GM12878 (cell line): Measurements from ENCODE around the gene REEP3. TPM values are rescaled to one million over a fixed set of nuclear protein-coding genes. Genes with fewer than 3 reads are reported as not detected.
A peak's percentile ranks its signal among the peaks of the same experiment; 100 is the strongest.

Source experiments
- ATAC-seq: fragments of 200-7000 bp; cut with Tn5 transposase; 3 replicates; pipeline ENCODE4 v1.9.1; 2020; ENCODE audit warnings: mild to moderate bottlenecking, moderate library complexity
- BruUV-seq: library from RNA; stranded (reverse); fragments of 400-500 nt; replicated peaks from 2 replicates; lab custom pipeline; 2021; lab: Mats Ljungman, UMichigan
- CTCF ChIA-PET: fragments of 300-600 bp; sonication (Branson Sonifier 250); formaldehyde crosslinking; extraction: SDS; loops from one replicate; lab custom pipeline; 2021; ENCODE audit warnings: inconsistent platforms; lab: Yijun Ruan, JAX
- POLR2A ChIA-PET: fragments of 350-600 bp; formaldehyde crosslinking; extraction: SDS; loops from one replicate; lab custom pipeline; 2021; ENCODE audit warnings: inconsistent platforms; lab: Charles Lee
- RAD21 ChIA-PET: fragments of 300-600 bp; sonication (Branson Sonifier 250); formaldehyde crosslinking; loops from one replicate; lab custom pipeline; 2023; ENCODE audit warnings: antibody characterized with exemption; ENCODE audit not compliant: unreplicated experiment; lab: Charles Lee
- SMC1A ChIA-PET: fragments of 300-600 bp; sonication (Branson Sonifier 250); formaldehyde crosslinking; loops from one replicate; lab custom pipeline; 2023; ENCODE audit not compliant: unreplicated experiment, uncharacterized antibody; lab: Charles Lee
- DNase-seq: peaks from one replicate; pipeline ENCODE4 v3.0.0-alpha.2; 2011; ENCODE audit warnings: low read depth, low spot score
- FAIRE-seq: peaks from 3 replicates; lab custom pipeline; 2011; peaks lifted over from hg19 to GRCh38; lab: Jason Lieb, UNC
- H2AFZ ChIP-seq: 2 replicates; pipeline ENCODE4 v1.6.0; 2011; ENCODE audit warnings: low read depth, low read length, control low read depth; ENCODE audit not compliant: control insufficient read depth
- H3K27ac ChIP-seq: 2 replicates; pipeline ENCODE4 v1.5.1; 2011; ENCODE audit warnings: control low read depth; ENCODE audit not compliant: control insufficient read depth, insufficient read depth
- H3K27me3 ChIP-seq, 2 experiments: replicated peaks in 1 of 2; 2 replicates each; pipeline versions ENCODE4 v1.6.0 to v1.6.1; 2011; ENCODE audit warnings: low read length in 1 of 2; ENCODE audit not compliant: control insufficient read depth in 2 of 2, insufficient read depth in 2 of 2
- H3K36me3 ChIP-seq, 2 experiments: 2 replicates each; pipeline ENCODE4 v1.5.1; 2011; ENCODE audit warnings: low read length in 1 of 2; ENCODE audit not compliant: control insufficient read depth in 2 of 2, insufficient read depth in 2 of 2
- H3K4me1 ChIP-seq: 2 replicates; pipeline ENCODE4 v1.6.1; 2011; ENCODE audit warnings: mild to moderate bottlenecking, low read length, moderate library complexity, mixed read lengths; ENCODE audit not compliant: control insufficient read depth, insufficient read depth
- H3K4me2 ChIP-seq: 2 replicates; pipeline ENCODE4 v1.6.0; 2011; ENCODE audit warnings: control low read depth; ENCODE audit not compliant: control insufficient read depth, insufficient read depth
- H3K4me3 ChIP-seq: fragments of 200-600 bp; sonication (generic); 2 replicates; pipeline ENCODE4 v1.5.1; 2016
- H3K79me2 ChIP-seq: 2 replicates; pipeline ENCODE4 v1.6.0; 2011; ENCODE audit warnings: low read length; ENCODE audit not compliant: control insufficient read depth, insufficient read depth
- H3K9ac ChIP-seq: 2 replicates; pipeline ENCODE4 v1.8.0; 2011; ENCODE audit warnings: low read length, control low read depth, mixed read lengths; ENCODE audit not compliant: control insufficient read depth, insufficient read depth
- H3K9me3 ChIP-seq: replicated peaks from 3 replicates; pipeline ENCODE4 v1.5.1; 2011; ENCODE audit warnings: mild to moderate bottlenecking, low read length; ENCODE audit not compliant: control insufficient read depth, insufficient read depth
- H4K20me1 ChIP-seq: 2 replicates; pipeline ENCODE4 v1.6.0; 2011; ENCODE audit not compliant: control insufficient read depth, insufficient read depth
- CHD2 ChIP-seq: IDR thresholded peaks from 2 replicates; pipeline ENCODE4 v1.6.1; 2011; ENCODE audit warnings: low read depth, low read length, improper control_type of control experiment, borderline replicate concordance
- CUX1 ChIP-seq: IDR thresholded peaks from 2 replicates; pipeline ENCODE4 v1.6.1; 2012; ENCODE audit warnings: improper control_type of control experiment, low read depth, low read length; ENCODE audit not compliant: insufficient replicate concordance
- IKZF1 ChIP-seq: fragments of 450-650 bp; conservative IDR thresholded peaks from 2 replicates; pipeline ENCODE4 v1.6.1; 2017; ENCODE audit warnings: antibody characterized with exemption, mild to moderate bottlenecking
- MYC ChIP-seq: IDR thresholded peaks from 2 replicates; pipeline ENCODE4 v1.6.1; 2011; ENCODE audit warnings: mild to moderate bottlenecking, low read length, moderate library complexity, inconsistent platforms; ENCODE audit not compliant: insufficient read depth, insufficient replicate concordance, insufficient read length, severe bottlenecking
- NRF1 ChIP-seq: conservative IDR thresholded peaks from 2 replicates; pipeline ENCODE4 v1.6.1; 2011; ENCODE audit warnings: mild to moderate bottlenecking, low read depth, low read length, improper control_type of control experiment
- RUNX3 ChIP-seq: IDR thresholded peaks from 2 replicates; pipeline ENCODE4 v1.6.1; 2012; ENCODE audit warnings: low read length, inconsistent platforms
- SPI1 ChIP-seq: IDR thresholded peaks from 2 replicates; pipeline ENCODE4 v1.6.1; 2011; ENCODE audit warnings: low read depth, mild to moderate bottlenecking, low read length, moderate library complexity, borderline replicate concordance; ENCODE audit not compliant: insufficient read depth
- ZNF217 ChIP-seq: fragments of 450-650 bp; IDR thresholded peaks from 2 replicates; pipeline ENCODE4 v1.6.1; 2017; ENCODE audit warnings: antibody characterized with exemption, mild to moderate bottlenecking
- WGBS: methylation state at CpG from one replicate; pipeline ENCODE4 v1.1.6; 2016; ENCODE audit warnings: low lambda C conversion rate; ENCODE audit not compliant: insufficient replicate concordance, insufficient coverage; ENCODE audit errors: missing lambda C conversion rate; 5-methylcytosine and 5-hydroxymethylcytosine counted together
- in situ Hi-C: fragments of 300-500 bp; cut with MboI; formaldehyde crosslinking; loops from 9 replicates; pipeline ENCODE4 v1.14.3; 2018; ENCODE audit warnings: mixed read lengths
- intact Hi-C: fragments of 100-400 bp; cut with micrococcal nuclease; formaldehyde crosslinking; loops from one replicate; pipeline ENCODE4 v1.14.2; 2022; ENCODE audit not compliant: unreplicated experiment
- polyA plus RNA-seq, 11 experiments: library from polyadenylated mRNA; depleted of rRNA in 4 of 11; unstranded in 6 of 11; stranded (reverse) in 5 of 11; fragments of >200 nt; fragmentation: Nextera tagmentation in 4 of 11; fragmentation: Illumina TruSeq in 1 of 11; extraction: Ambion mirVana in 4 of 11; extraction: Trizol in 1 of 11; gene quantifications; 1 replicate in 1 of 11; 2 replicates in 10 of 11; pipeline versions ENCODE4 v1.2.1 to v1.2.3, GENCODE V29; 2011 to 2016; ENCODE audit warnings: inconsistent platforms in 2 of 11, missing spikeins in 2 of 11, low read depth in 1 of 11
- total RNA-seq, 4 experiments: library from RNA; depleted of rRNA in 3 of 4; stranded (reverse); fragments of >200 nt in 3 of 4; fragmentation: Illumina TruSeq in 1 of 4; extraction: Trizol in 1 of 4; gene quantifications; 2 replicates each; pipeline versions ENCODE4 v1.2.1 to v1.2.3, GENCODE V29; 2013 to 2021
- TF ChIP-seq, protein P1 (sequence below): IDR thresholded peaks from 2 replicates; pipeline ENCODE4 v1.6.1; 2011; ENCODE audit warnings: low read depth, low read length, improper control_type of control experiment, borderline replicate concordance
- TF ChIP-seq, protein P2 (sequence below): fragments of 450-650 bp; IDR thresholded peaks from 2 replicates; pipeline ENCODE4 v1.6.1; 2017; ENCODE audit warnings: mild to moderate bottlenecking, moderate library complexity

Gene REEP3
- total and polyA plus RNA-seq, 10 of the 15 experiments (the other 5 are each of a cell fraction or from before 2014, with no cell fraction given), result 4.9 to 25.9 (median 16.2) TPM

GRCh38 chr10:63515002-63515763 lies 6.0 kb upstream of the REEP3 start:
- intact Hi-C loops, result loop anchor here (2.0 to 5.0 kb wide), 2 partner anchors 42 to 303 kb away; no protein-coding TSS in a partner anchor
- Histone ChIP-seq H3K27ac (peak overlapping the region; percentile 50), H3K4me2 (peak overlapping the region; percentile 73), H3K9ac (no peak overlapping the region), H3K79me2 (peaks cover 78% of the 10 kb centered on the region), H3K27me3 (no peaks in the 10 kb centered on the region), H3K4me1 (peaks cover 13% of the 10 kb centered on the region; the same call in 1 of the 2 replicates), H3K36me3 (no peaks in the 10 kb centered on the region), H3K4me3 (0 out of 2 replicates have a peak overlapping the region, but pooled peaks have one; percentile 18), H3K9me3 (peaks cover 11% of the 10 kb centered on the region), H2AFZ (peak overlapping the region; percentile 33), H4K20me1 (no peaks in the 10 kb centered on the region)
- no TSS peak for BruUV-seq
- CTCF ChIA-PET, result interaction anchor here (0.7 to 1.7 kb wide), 6 partner anchors 13 to 299 kb away, joined by 3 to 6 read pairs (median 3); no protein-coding TSS in a partner anchor
- 50% methylated on average over 5 of the region's 5 CpGs for WGBS
- ATAC-seq, result peak; percentile 10
- in situ Hi-C loops, result no loop called here
- SMC1A ChIA-PET, result interaction anchor here (0.7 to 3.2 kb wide), 11 partner anchors 10 to 252 kb away, joined by 3 to 26 read pairs (median 3); partner anchors contain the start of gene JMJD1C
- RAD21 ChIA-PET, result interaction anchor here (0.5 to 1.8 kb wide), 6 partner anchors 9 to 304 kb away, joined by 3 to 8 read pairs (median 4); no protein-coding TSS in a partner anchor
- DNase-seq, result no peak
- no peak for FAIRE-seq
- POLR2A ChIA-PET, result interaction anchor here (0.7 to 3.4 kb wide), 4 partner anchors 11 to 305 kb away, joined by 3 to 18 read pairs (median 3); no protein-coding TSS in a partner anchor
- no peak for TF ChIP-seq NRF1
- TF ChIP-seq CUX1, result no peak
- peak; percentile 56; the same call in 1 of the 2 replicates for TF ChIP-seq SPI1
- TF ChIP-seq, protein P1, sequence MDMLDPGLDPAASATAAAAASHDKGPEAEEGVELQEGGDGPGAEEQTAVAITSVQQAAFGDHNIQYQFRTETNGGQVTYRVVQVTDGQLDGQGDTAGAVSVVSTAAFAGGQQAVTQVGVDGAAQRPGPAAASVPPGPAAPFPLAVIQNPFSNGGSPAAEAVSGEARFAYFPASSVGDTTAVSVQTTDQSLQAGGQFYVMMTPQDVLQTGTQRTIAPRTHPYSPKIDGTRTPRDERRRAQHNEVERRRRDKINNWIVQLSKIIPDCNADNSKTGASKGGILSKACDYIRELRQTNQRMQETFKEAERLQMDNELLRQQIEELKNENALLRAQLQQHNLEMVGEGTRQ, result no peak; the same call in 1 of the 2 replicates
- no peak for TF ChIP-seq CHD2
- TF ChIP-seq MYC, result no peak
- peak; percentile 29; the same call in 1 of the 2 replicates for TF ChIP-seq RUNX3
- 0 out of 2 replicates have a peak, but pooled peaks have one; percentile 18 for TF ChIP-seq IKZF1
- 0 out of 2 replicates have a peak, but pooled peaks have one; percentile 59 for TF ChIP-seq ZNF217
- TF ChIP-seq, protein P2, sequence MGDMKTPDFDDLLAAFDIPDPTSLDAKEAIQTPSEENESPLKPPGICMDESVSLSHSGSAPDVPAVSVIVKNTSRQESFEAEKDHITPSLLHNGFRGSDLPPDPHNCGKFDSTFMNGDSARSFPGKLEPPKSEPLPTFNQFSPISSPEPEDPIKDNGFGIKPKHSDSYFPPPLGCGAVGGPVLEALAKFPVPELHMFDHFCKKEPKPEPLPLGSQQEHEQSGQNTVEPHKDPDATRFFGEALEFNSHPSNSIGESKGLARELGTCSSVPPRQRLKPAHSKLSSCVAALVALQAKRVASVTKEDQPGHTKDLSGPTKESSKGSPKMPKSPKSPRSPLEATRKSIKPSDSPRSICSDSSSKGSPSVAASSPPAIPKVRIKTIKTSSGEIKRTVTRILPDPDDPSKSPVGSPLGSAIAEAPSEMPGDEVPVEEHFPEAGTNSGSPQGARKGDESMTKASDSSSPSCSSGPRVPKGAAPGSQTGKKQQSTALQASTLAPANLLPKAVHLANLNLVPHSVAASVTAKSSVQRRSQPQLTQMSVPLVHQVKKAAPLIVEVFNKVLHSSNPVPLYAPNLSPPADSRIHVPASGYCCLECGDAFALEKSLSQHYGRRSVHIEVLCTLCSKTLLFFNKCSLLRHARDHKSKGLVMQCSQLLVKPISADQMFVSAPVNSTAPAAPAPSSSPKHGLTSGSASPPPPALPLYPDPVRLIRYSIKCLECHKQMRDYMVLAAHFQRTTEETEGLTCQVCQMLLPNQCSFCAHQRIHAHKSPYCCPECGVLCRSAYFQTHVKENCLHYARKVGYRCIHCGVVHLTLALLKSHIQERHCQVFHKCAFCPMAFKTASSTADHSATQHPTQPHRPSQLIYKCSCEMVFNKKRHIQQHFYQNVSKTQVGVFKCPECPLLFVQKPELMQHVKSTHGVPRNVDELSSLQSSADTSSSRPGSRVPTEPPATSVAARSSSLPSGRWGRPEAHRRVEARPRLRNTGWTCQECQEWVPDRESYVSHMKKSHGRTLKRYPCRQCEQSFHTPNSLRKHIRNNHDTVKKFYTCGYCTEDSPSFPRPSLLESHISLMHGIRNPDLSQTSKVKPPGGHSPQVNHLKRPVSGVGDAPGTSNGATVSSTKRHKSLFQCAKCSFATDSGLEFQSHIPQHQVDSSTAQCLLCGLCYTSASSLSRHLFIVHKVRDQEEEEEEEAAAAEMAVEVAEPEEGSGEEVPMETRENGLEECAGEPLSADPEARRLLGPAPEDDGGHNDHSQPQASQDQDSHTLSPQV, result no peak
